HepG2 (cell line): ENCODE data around the gene C2CD2. TPM values are rescaled to one million over a fixed set of nuclear protein-coding genes. Genes with fewer than 3 reads are reported as not detected.
A peak's percentile ranks its signal among the peaks of the same experiment; 100 is the strongest.

Experiments used
- ATAC-seq: fragments of 200-7000 bp; cut with Tn5 transposase; 3 replicates; pipeline ENCODE4 v1.9.1; 2020; ENCODE audit warnings: mild to moderate bottlenecking, moderate library complexity
- BruUV-seq: library from RNA; stranded (reverse); fragments of 400-500 nt; replicated peaks from 2 replicates; lab custom pipeline; 2021; lab: Mats Ljungman, UMichigan
- CTCF ChIA-PET: fragments of 300-600 bp; formaldehyde crosslinking; extraction: SDS; loops from one replicate; lab custom pipeline; 2021; ENCODE audit warnings: low total read pairs, inconsistent platforms, low intra/inter-chr PET ratio; lab: Yijun Ruan, JAX
- POLR2A ChIA-PET: fragments of 350-600 bp; sonication (Branson Sonifier 250); formaldehyde crosslinking; loops from one replicate; lab custom pipeline; 2020; ENCODE audit warnings: antibody characterized with exemption, inconsistent platforms; lab: Yijun Ruan, JAX
- DNase-seq: peaks from one replicate; pipeline ENCODE4 v3.0.0-alpha.2; 2015; ENCODE audit warnings: low spot score
- FAIRE-seq: peaks from 3 replicates; lab custom pipeline; 2011; peaks lifted over from hg19 to GRCh38; lab: Jason Lieb, UNC
- H2AFZ ChIP-seq: one replicate; pipeline ENCODE4 v1.6.1; 2011; ENCODE audit warnings: low read length, inconsistent platforms
- H3K27ac ChIP-seq: fragments of 300-600 bp; 3 replicates; pipeline ENCODE4 v1.8.0; 2011; ENCODE audit warnings: mixed run types, mild to moderate bottlenecking, mixed read lengths, low read length, inconsistent platforms; ENCODE audit not compliant: insufficient read depth; ENCODE audit errors: extremely low read length
- H3K27me3 ChIP-seq, 2 experiments: fragments of 200-600 bp in 1 of 2; 2 replicates in 1 of 2; 3 replicates in 1 of 2; pipeline versions ENCODE4 v1.6.0 to v1.8.0; 2011; ENCODE audit warnings: low read length in 2 of 2, mild to moderate bottlenecking in 2 of 2, moderate library complexity in 2 of 2, inconsistent platforms in 1 of 2; ENCODE audit not compliant: insufficient read depth in 2 of 2, control insufficient read depth in 1 of 2
- H3K36me3 ChIP-seq, 2 experiments: fragments of 200-600 bp in 1 of 2; replicated peaks in 1 of 2; 2 replicates in 1 of 2; 3 replicates in 1 of 2; pipeline versions ENCODE4 v1.5.1 to v1.8.0; 2011; ENCODE audit warnings: low read length in 2 of 2, inconsistent platforms in 1 of 2; ENCODE audit not compliant: insufficient read depth in 2 of 2, control insufficient read depth in 1 of 2
- H3K4me1 ChIP-seq: 2 replicates; pipeline ENCODE4 v1.5.1; 2012; ENCODE audit warnings: low read length, inconsistent platforms; ENCODE audit not compliant: insufficient read depth
- H3K4me2 ChIP-seq: 2 replicates; pipeline ENCODE4 v1.6.0; 2011; ENCODE audit warnings: low read depth, low read length, inconsistent platforms
- H3K4me3 ChIP-seq, 3 experiments: fragments of 200-600 bp in 1 of 3; sonication (generic), shearing (Covaris generic) in 1 of 3; replicated peaks in 1 of 3; 2 replicates each; pipeline ENCODE4 v1.5.1; 2011 to 2016; ENCODE audit warnings: low read length in 3 of 3, inconsistent platforms in 2 of 3, low read depth in 2 of 3, mild to moderate bottlenecking in 2 of 3, control low read depth in 1 of 3, mixed read lengths in 1 of 3; ENCODE audit not compliant: insufficient read depth in 1 of 3
- H3K79me2 ChIP-seq: one replicate; pipeline ENCODE4 v1.6.1; 2011; ENCODE audit warnings: low read length, inconsistent platforms; ENCODE audit not compliant: insufficient read depth
- H3K9ac ChIP-seq: 2 replicates; pipeline ENCODE4 v1.6.0; 2011; ENCODE audit warnings: mild to moderate bottlenecking, low read depth, low read length, inconsistent platforms; ENCODE audit not compliant: insufficient read depth
- H3K9me3 ChIP-seq: 2 replicates; pipeline ENCODE4 v1.5.1; 2012; ENCODE audit warnings: mild to moderate bottlenecking, low read length
- H4K20me1 ChIP-seq: 2 replicates; pipeline ENCODE4 v1.6.0; 2011; ENCODE audit warnings: inconsistent platforms, mild to moderate bottlenecking, low read length, moderate library complexity; ENCODE audit not compliant: insufficient read depth
- AFF4 ChIP-seq: sonication (generic); formaldehyde crosslinking; IDR thresholded peaks from 2 replicates; pipeline ENCODE4 v1.4.0; 2020; ENCODE audit warnings: missing genetic modification reagents
- PLRG1 ChIP-seq: fragments of 450-650 bp; conservative IDR thresholded peaks from 2 replicates; pipeline ENCODE4 v1.6.1; 2016
- ZNF205 ChIP-seq: IDR thresholded peaks from 2 replicates; pipeline ENCODE4 v1.6.1; 2018; ENCODE audit warnings: missing biosample characterization, missing genetic modification reagents
- ZNF430 ChIP-seq: sonication (generic); formaldehyde crosslinking; IDR thresholded peaks from 2 replicates; pipeline ENCODE4 v1.9.0; 2021; ENCODE audit warnings: mild to moderate bottlenecking, missing genetic modification reagents
- WGBS: methylation state at CpG from one replicate; pipeline ENCODE4 v1.1.6; 2017; ENCODE audit warnings: low lambda C conversion rate; 5-methylcytosine and 5-hydroxymethylcytosine counted together
- in situ Hi-C: cut with HindIII; loops from 2 replicates; pipeline ENCODE4 v1.10.0; 2017; ENCODE audit warnings: low pct_unique_long_range_greater_than_20kb; ENCODE audit not compliant: extremely low pct_ligation_motif_present
- intact Hi-C: fragments of 100-400 bp; cut with micrococcal nuclease; formaldehyde crosslinking; loops from one replicate; pipeline ENCODE4 v1.10.0; 2022; ENCODE audit not compliant: unreplicated experiment
- polyA plus RNA-seq, 8 experiments: library from polyadenylated mRNA; depleted of rRNA in 3 of 8; stranded (reverse) in 7 of 8; unstranded in 1 of 8; fragments of >200 nt; fragmentation: Illumina TruSeq in 4 of 8; extraction: Trizol in 4 of 8; gene quantifications; 2 replicates each; pipeline versions ENCODE4 v1.2.1 to v1.2.3, GENCODE V29; 2011 to 2016; ENCODE audit warnings: low read depth in 4 of 8, missing spikeins in 1 of 8, mixed read lengths in 1 of 8; ENCODE audit not compliant: insufficient read depth in 1 of 8
- total RNA-seq, 5 experiments: library from RNA; depleted of rRNA; stranded (reverse); fragments of >200 nt; fragmentation: Illumina TruSeq; extraction: Trizol; gene quantifications; 2 replicates each; pipeline ENCODE4 v1.2.3, GENCODE V29; 2016; ENCODE audit warnings: low read depth in 1 of 5
- TF ChIP-seq, protein P1 (sequence below): sonication (generic); formaldehyde crosslinking; IDR thresholded peaks from 2 replicates; pipeline ENCODE4 v1.5.0; 2020; ENCODE audit warnings: mild to moderate bottlenecking, missing genetic modification reagents
- TF ChIP-seq, protein P2 (sequence below): sonication (generic); formaldehyde crosslinking; IDR thresholded peaks from 2 replicates; pipeline ENCODE4 v1.4.0; 2020; ENCODE audit warnings: mild to moderate bottlenecking, missing genetic modification reagents

Gene C2CD2
- total and polyA plus RNA-seq, 2 of the 13 experiments (the other 11 are each of a cell fraction or from before 2014, with no cell fraction given) = 12.5 to 19.7 TPM

- TF ChIP-seq PLRG1 (no peak), ZNF430 (CRISPR knock-in tag) (no peak)
- TF ChIP-seq, protein P1, sequence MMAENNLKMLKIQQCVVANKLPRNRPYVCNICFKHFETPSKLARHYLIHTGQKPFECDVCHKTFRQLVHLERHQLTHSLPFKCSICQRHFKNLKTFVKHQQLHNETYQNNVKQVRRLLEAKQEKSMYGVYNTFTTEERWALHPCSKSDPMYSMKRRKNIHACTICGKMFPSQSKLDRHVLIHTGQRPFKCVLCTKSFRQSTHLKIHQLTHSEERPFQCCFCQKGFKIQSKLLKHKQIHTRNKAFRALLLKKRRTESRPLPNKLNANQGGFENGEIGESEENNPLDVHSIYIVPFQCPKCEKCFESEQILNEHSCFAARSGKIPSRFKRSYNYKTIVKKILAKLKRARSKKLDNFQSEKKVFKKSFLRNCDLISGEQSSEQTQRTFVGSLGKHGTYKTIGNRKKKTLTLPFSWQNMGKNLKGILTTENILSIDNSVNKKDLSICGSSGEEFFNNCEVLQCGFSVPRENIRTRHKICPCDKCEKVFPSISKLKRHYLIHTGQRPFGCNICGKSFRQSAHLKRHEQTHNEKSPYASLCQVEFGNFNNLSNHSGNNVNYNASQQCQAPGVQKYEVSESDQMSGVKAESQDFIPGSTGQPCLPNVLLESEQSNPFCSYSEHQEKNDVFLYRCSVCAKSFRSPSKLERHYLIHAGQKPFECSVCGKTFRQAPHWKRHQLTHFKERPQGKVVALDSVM = peak; percentile 74
Measured at GRCh38 chr21:41880153-41880552, 73.7 kb downstream of the C2CD2 start (continued).

GRCh38 chr21:41879190-41879998, 74.4 kb downstream of the C2CD2 start, which contains the start of gene PRDM15:
TSS of gene PRDM15 (minus strand) at chr21:41879344. CDS start at chr21:41860363, 18,981 bp downstream.
- peak within 1 kb of the TSS; percentile 10 for H2AFZ ChIP-seq
- peak within 1 kb of the TSS; percentile 94 for H3K9ac ChIP-seq
- ATAC-seq (peak; percentile 68), DNase-seq (peak; percentile 55), FAIRE-seq (no peak)
- in situ Hi-C loops (no loop called here), intact Hi-C loops (loop anchor here (2.0 kb wide), 1 partner anchor 79 kb away; no protein-coding TSS in a partner anchor)
- POLR2A ChIA-PET = interaction anchor here (0.6 to 2.5 kb wide), 5 partner anchors 16 to 78 kb away, joined by 3 to 16 read pairs (median 5); no protein-coding TSS in a partner anchor
- 8% methylated on average over 5 of the region's 89 CpGs for WGBS
- H3K79me2 ChIP-seq = peaks cover 26% of the 10 kb centered on the region
- H3K27me3 ChIP-seq = no peaks in the 10 kb centered on the region; a peak in 1 of 5 replicates
- CTCF ChIA-PET = no interaction called here
- H4K20me1 ChIP-seq = no peaks in the 10 kb centered on the region
- H3K36me3 ChIP-seq = no peaks in the 10 kb centered on the region
- H3K4me3 ChIP-seq = peak within 1 kb of the TSS; percentile 86 to 90 (median 86)
- H3K4me1 ChIP-seq = peaks cover 37% of the 10 kb centered on the region
- no peaks in the 10 kb centered on the region for H3K9me3 ChIP-seq
- H3K27ac ChIP-seq = peak within 1 kb of the TSS; percentile 80
- H3K4me2 ChIP-seq = peak within 1 kb of the TSS; percentile 90
- BruUV-seq = TSS peak; percentile 94
- TF ChIP-seq ZNF205 (CRISPR knock-in tag) = no peak
- no peak for TF ChIP-seq AFF4 (CRISPR knock-in tag)
- TF ChIP-seq, protein P2, sequence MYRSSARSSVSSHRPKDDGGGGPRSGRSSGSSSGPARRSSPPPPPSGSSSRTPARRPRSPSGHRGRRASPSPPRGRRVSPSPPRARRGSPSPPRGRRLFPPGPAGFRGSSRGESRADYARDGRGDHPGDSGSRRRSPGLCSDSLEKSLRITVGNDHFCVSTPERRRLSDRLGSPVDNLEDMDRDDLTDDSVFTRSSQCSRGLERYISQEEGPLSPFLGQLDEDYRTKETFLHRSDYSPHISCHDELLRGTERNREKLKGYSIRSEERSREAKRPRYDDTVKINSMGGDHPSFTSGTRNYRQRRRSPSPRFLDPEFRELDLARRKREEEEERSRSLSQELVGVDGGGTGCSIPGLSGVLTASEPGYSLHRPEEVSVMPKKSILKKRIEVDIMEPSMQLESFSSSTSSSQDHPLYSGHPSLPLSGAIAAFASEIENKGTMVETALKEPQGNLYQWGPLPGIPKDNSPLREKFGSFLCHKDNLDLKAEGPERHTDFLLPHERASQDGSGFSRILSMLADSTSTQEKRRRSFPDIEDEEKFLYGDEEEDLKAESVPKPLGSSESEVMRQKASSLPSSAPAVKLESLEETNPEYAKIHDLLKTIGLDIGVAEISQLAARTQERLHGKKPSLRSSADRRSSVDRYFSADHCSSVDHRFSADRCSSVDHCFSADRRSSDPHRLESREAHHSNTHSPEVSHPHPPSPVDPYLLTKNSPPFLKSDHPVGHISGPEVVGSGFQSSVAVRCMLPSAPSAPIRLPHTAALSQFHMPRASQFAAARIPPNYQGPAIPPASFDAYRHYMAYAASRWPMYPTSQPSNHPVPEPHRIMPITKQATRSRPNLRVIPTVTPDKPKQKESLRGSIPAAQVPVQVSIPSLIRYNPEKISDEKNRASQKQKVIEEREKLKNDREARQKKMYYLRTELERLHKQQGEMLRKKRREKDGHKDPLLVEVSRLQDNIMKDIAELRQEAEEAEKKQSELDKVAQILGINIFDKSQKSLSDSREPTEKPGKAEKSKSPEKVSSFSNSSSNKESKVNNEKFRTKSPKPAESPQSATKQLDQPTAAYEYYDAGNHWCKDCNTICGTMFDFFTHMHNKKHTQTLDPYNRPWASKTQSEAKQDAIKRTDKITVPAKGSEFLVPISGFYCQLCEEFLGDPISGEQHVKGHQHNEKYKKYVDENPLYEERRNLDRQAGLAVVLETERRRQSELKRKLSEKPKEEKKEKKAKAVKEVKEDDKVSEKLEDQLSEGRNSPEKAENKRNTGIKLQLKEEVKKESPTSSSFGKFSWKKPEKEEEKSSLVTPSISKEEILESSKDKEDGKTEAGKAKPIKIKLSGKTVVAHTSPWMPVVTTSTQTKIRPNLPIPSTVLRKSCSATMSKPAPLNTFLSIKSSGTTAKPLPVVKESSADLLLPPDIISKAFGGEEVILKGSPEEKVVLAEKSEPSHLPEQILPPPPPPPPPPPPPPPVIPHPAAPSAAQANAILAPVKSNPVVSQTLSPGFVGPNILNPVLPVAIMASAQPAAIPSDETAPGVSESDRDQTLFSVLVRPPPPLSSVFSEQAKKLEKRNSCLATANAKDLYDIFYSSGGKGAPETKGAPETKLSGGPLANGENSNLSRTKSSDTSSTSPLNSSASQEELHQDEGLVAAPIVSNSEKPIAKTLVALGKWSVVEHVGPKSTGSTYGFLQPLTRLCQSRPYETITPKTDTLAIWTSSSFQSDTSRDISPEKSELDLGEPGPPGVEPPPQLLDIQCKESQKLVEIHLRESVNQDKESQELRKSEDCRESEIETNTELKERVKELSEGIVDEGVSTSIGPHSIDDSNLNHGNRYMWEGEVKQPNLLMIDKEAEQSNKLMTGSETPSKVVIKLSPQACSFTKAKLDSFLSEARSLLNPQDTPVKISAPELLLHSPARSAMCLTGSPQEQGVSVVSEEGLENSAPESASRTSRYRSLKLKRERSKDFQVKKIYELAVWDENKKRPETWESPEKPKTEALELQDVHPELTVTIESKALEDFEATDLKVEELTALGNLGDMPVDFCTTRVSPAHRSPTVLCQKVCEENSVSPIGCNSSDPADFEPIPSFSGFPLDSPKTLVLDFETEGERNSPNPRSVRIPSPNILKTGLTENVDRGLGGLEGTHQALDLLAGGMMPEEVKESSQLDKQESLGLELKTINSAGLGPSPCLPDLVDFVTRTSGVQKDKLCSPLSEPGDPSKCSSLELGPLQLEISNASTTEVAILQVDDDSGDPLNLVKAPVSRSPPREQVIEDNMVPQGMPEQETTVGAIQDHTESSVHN (CRISPR knock-in tag) = no peak
